ENCODE results near the gene CHMP5.

DNA sequence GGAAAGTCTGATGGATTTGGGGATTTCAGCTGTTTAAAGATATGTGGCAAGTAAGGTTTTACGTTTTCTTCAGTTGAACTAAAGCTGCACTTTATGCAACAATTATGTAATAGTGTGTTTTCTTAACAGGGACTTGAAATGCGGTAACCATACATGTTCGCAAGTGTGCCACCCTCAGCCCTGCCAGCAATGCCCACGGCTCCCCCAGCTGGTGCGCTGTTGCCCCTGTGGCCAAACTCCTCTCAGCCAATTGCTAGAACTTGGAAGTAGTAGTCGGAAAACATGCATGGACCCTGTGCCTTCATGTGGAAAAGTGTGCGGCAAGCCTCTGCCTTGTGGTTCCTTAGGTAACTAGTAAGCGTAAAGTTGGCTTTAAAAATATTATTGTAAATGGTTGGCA lies 53.9 kb downstream of the CHMP5 start:
- TF ChIP-seq CTCF (IDR thresholded peaks at IDR 0.05) (no peak), POLR2A (IDR thresholded peaks at IDR 0.05) (no peak)

Data from Peyer's patch (tissue), 4 donors.